ENCODE results near the gene TPSAB1.
A peak's percentile ranks its signal among the peaks of the same experiment; 100 is the strongest.
"Not testable (repeated sequence)": the region's sequence is repeated elsewhere in the genome, so short reads cannot be mapped to it uniquely, and the experiment has no call there.

TPSAB1 gene

GRCh38 chr16:1265090-1265630 is 24.7 kb downstream of the TPSAB1 start:
- DNase-seq (ENCODE audit: low spot score): no peak

DNA sequence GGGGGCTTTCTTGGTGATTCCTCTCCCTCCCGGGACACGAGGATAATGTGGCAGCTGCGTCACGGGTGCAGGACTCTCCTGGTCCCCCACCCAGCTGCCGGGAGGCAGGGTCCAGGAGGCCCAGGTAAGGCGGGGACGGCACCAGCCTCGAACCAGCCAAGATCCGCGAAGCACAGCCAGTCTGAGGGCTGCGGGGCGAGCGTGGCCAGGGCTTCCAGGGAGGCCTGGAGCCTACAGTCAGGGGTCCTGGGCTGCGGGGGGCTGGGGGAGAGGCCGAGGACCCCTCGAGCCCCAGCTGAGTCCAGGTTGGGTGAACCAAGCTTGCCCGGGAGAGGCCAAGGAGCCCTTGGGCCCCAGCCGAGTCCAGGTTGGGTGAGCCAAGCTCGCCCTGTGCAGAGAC is 25.3 kb downstream of the TPSAB1 start:
- no peak for DNase-seq (ENCODE audit: low spot score)

GRCh38 chr16:1269418-1269817 is 28.9 kb downstream of the TPSAB1 start:
- DNase-seq (ENCODE audit: low spot score): not testable (repeated sequence)

DNA sequence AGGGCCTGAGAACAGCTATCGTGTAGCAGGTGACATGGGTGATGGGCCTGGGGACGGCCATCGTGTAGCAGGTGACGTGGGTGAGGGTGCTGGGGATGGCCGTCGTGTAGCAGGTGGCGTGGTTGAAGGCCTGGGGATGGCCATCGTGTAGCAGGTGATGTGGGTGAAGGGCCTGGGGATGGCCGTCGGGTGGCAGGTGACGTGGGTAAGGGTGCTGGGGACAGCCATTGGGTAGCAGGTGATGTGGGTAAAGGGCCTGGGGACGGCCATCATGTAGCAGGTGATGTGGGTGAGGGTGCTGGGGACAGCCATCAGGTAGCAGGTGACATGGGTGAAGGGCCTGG is 30.8 kb downstream of the TPSAB1 start:
- peak; percentile 62 for DNase-seq (ENCODE audit: low spot score)

- DNase-seq (ENCODE audit: low spot score): peak; percentile 72
Observed at GRCh38 chr16:1271724-1272413, 31.4 kb downstream of the TPSAB1 start.

DNA sequence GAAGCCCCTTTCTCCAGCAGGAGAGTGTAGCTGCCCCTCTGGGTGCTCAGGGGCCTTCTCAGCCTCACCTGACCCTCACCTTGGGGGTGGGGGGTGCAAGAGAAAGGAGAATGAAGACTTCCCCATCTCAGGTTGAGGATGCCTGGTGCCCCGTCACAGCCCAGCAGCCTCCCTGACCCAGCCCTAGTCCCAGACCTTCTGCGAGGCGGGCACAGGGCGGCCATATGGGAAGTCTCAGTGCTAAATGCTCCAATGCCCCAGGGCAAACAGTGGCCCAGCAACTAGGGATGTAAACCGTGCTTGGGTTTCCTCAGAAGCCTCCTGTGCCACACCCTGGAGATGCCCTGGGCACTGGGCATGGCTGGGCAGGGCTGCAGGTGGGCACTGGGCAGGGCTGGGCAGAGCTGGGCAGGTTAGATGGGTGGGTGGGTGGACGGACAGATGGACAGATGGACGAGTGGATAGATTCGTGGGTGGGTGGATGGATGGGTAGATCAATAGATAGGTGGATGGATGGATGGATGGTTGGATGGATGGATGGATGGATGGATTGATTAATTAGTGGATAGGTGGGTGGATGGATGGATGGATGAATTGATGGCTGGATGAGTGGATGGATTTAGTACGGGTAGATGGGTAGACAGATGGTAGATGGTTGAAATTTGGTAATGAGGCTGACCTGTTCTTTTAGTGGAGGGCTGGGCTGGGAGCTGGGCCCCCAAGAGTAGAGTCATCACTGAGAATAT is 32.1 kb downstream of the TPSAB1 start:
- DNase-seq (ENCODE audit: low spot score): no peak

DNA sequence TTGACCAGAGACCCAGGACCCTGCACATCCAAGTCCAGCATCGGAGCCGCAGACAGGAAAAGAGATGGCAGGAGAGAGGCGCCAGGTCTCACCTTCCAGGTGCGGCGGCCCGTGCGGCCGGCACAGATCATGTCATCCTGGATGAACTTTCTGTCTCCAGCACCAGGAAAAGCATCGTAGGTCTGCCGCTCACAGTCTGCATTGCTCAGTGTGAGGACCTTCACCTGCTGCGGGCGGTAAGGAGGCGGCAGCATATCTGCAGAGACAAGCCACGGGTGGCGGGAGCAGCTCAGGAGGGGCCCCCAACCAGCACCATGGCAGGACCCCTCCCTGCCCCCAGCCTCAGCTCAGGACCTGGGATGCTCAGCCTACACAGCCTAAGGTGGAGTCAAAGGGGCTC is 33.3 kb downstream of the TPSAB1 start:
- DNase-seq (ENCODE audit: low spot score): peak; percentile 53

DNA sequence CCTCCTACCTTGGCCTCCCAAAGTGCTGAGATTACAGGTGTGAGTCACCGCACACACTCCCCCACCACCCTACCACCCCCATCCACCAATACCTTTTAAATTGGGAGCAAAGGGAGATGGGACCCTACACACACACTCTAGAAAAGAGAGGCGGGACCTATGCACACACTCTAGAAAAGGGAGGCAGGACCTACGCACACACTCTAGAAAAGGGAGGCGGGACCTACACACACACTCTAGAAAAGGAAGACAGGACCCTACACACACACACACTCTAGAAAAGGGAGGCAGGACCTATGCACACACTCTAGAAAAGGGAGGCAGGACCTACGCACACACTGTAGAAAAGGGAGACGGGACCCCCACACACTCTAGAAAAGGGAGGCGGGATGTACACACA is 34.3 kb downstream of the TPSAB1 start:
- no peak for DNase-seq (ENCODE audit: low spot score)

- peak; percentile 55 for DNase-seq (ENCODE audit: low spot score)
Observed at GRCh38 chr16:1275791-1276579, 35.5 kb downstream of the TPSAB1 start.

DNA sequence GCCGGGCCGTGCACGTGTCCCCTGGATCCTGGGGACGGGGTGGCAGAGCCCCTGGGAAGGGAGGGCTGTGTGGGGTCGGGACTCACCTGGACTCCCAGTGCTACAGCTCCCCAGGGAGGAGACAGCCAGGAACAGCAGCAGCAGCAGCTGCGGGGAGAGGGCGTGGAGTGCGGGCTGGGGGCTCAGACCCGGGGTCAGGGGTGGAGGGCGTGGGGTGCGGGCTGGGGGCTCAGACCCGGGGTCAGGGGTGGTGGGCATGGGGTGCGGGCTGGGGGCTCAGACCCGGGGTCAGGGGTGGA is 36.0 kb downstream of the TPSAB1 start:
- DNase-seq (ENCODE audit: low spot score): no peak

DNA sequence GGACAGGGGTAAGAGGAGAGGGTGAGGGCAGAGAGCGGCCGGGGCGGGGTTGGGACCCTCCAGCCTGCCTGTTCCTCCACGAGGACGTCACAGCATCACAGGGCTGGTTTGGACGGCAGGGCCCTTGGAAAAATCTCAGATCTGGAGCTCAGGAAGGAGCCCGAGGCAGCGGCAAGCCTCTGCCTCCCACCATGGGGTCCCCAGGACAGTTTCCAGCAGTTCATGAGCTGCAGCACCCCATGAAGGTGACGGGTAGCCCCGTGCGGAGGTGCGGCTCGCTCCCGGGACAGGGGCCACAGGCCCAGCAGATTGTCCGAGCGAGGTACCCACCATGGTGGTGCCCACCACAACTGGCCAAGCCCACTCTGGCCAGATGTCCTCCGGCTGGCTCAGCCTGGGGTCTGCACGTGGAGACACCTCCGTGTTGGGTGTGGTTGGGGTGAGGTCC is 36.7 kb downstream of the TPSAB1 start:
- peak; percentile 60 for DNase-seq (ENCODE audit: low spot score)

- peak; percentile 57 for DNase-seq (ENCODE audit: low spot score)
Observed at GRCh38 chr16:1277617-1278282, 37.2 kb downstream of the TPSAB1 start.

DNA sequence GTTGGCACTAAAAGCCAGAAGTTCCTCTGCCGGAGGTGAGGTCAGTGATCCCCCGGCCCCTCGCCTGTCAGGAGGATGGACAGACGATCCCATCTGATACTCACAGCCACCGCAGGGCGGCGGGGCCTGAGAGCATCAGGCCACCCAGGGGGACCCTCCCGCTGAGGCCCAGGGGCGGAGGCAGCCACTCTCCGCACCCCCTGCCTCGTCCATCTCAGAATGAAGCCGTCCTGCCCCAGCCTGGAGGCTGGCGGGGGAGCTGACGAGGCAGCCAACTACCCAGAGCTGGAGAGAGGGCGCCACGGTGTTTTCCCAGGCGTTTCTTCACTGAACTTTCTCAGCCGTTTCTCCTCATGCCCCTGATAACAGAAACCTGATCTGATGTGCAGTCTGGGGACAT is 38.0 kb downstream of the TPSAB1 start:
- no peak for DNase-seq (ENCODE audit: low spot score)

- no peak for DNase-seq (ENCODE audit: low spot score)
Observed at GRCh38 chr16:1279081-1279944, 38.8 kb downstream of the TPSAB1 start.

DNA sequence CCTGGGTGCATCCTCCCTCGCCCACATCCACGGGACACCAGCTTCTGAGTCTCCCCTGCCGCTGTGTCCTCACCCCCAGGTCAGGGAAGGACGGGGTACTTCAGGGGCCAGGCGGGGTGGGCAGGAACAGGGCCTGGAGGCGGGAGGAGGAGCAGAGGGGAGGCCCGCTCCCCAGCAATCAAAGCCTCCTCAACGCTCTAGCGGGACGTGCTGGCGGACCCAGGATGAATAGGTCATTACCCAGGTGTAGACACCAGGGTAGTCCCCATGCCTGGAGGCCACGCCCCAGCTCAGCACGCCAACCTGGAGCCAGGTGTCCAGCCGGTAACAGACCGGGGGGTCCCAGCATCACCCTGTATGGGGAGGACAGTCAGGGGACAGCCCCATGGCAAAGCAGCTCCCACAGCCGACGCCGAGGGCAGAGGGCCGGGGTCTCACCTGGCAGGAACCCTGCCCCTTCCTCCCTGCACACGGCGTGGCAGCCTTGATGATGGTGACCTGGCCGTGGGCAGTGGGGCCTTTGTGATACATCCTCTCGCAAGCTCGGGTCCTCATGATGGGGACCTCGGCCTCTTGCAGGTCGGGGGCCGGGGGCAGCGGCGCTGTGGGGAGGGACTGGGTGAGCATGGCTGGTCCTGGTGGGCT is 39.6 kb downstream of the TPSAB1 start:
- DNase-seq (ENCODE audit: low spot score): peak; percentile 64

DNA sequence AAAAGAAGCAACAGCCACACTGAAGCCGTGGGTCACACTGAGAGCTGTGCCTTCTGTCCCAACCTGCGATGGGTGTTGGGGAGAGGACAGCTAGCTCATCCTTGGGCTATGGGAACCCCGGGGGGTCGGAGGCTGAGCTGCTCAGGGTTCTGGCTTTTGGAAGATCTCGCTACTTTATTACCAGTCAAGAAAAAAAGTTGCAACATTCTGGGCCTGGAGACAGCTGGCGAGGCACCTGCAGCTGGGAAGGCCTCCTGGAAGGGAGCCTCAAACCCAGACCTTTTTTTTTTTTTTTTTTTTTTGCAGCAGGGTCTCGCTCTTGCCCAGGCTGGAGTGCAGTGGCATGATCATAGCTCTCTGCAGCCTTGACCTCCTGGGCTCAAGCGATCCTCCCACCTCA is 40.3 kb downstream of the TPSAB1 start:
- no peak for DNase-seq (ENCODE audit: low spot score)

- no peak for DNase-seq (ENCODE audit: low spot score)
Observed at GRCh38 chr16:1281517-1281916, 41.0 kb downstream of the TPSAB1 start.

DNA sequence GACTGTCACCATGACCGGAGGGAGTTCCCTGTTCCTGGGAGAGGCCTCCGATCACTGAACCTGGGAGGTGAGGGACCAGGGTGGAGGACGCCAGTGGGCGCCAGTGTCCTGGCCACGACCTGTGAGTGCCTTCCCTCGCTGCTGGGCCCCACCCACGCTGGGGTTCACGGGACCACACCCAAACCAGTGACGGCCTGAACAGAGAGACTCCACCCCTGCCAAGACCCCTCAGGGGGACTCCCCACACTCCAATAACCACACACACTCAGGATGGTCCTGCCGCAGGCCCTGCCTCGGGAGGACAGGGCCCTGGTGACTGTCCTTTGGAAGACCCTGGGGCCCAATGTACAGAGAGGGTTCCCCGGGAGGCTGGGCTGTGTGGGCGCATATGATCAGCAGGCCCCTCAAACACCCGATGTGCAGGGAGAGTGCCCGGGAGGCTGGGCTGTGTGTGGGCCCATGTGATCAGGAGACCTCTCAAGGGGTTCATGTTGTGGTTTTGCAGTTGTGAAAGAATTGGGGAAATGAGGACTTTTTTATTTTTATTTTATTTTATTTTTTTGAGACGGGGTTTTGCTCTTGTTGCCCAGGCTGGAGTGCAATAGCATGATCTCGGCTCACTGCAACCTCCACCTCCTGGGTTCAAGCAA is 41.9 kb downstream of the TPSAB1 start:
- peak; percentile 52 for DNase-seq (ENCODE audit: low spot score)

DNA sequence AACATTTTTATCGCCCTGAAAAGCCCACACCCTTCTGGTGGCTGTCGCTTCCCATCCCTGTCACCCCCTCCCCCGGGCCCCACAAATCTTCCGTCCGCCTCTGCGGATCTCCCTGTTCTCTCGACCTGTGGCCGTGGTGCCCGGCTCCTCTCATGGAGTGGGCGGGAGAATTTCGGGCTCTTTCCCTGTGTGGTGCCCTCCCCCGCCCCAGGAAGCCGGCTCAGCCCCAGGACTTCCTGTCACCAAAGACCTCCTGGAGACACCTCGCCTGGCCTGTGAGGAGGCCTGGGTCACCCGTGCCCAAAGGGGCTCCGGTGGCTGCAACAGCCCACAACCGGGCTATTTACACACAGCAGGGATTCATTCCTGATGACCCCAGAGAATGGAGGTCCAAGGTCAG is 42.8 kb downstream of the TPSAB1 start:
- DNase-seq (ENCODE audit: low spot score): no peak

GRCh38 chr16:1283996-1284616 is 43.6 kb downstream of the TPSAB1 start:
- peak; percentile 56 for DNase-seq (ENCODE audit: low spot score)
